ENCODE measurements around the gene RITA1. TPM values are rescaled to one million over a fixed set of nuclear protein-coding genes. Genes with fewer than 3 reads are reported as not detected.

The RITA1 gene
- total and polyA plus RNA-seq, 8 donors, result 4.1 to 19.2 (median 9.9) TPM

DNA sequence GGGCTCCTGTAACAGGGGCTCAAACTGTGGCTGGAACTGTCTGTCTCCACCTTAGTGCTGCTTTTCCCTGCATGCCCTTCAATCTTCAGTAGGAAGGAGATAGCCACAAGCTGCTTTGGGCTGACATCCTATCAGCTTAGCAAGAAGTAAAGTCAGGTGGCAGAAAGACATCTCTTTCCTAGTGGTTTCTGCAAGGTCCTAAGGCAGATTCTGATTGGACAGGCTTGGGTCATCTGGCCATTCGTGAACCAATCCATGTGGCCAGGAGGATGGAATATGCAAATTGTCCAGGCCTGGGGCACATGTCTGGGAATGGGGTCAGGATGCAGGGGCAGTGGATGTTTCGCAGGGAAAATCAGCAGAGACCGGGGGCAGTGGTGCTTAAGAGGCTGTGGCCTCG is 5.2 kb downstream of the RITA1 start:
- intact Hi-C loops (cut with DNase I; ENCODE audit: low total_unique reads), result no loop called here
- WGBS, 5 donors, result 92 to 98% (median 93%) methylated on average over 4 of the region's 4 CpGs

DNA sequence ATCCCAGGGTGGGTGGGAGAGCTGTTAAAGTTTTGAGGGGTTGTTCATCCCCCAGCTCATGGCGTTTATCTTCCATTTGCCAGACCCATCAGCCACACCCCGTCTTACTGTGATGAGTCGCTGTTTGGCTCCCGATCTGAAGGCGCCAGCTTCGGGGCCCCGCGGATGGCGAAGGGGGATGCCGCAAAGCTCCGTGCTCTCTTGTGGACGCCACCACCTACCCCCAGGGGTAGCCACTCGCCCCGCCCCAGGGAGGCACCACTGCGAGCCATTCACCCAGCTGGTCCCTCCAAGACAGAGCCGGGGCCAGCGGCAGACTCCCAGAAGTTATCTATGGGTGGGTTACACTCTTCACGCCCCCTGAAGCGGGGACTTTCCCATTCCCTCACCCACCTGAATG is 5.7 kb downstream of the RITA1 start:
- intact Hi-C loops (cut with DNase I; ENCODE audit: low total_unique reads), result no loop called here
- Histone ChIP-seq H3K9me3 (no peaks in the 10 kb centered on the region), H3K4me1 (peaks cover 9 to 34% (median 18%) of the 10 kb centered on the region in 4 donors), H3K27ac (no peak overlapping the region), H3K4me3 (no peak overlapping the region), H3K27me3 (no peaks in the 10 kb centered on the region), H3K36me3 (peaks cover 17 to 41% (median 38%) of the 10 kb centered on the region in 4 donors)
- no peak for DNase-seq
- TF ChIP-seq POLR2A (IDR thresholded peaks at IDR 0.05) (no peak), POLR2AphosphoS5 (IDR thresholded peaks at IDR 0.05) (no peak), EP300 (IDR thresholded peaks at IDR 0.05) (no peak)
- TF ChIP-seq, protein P1, sequence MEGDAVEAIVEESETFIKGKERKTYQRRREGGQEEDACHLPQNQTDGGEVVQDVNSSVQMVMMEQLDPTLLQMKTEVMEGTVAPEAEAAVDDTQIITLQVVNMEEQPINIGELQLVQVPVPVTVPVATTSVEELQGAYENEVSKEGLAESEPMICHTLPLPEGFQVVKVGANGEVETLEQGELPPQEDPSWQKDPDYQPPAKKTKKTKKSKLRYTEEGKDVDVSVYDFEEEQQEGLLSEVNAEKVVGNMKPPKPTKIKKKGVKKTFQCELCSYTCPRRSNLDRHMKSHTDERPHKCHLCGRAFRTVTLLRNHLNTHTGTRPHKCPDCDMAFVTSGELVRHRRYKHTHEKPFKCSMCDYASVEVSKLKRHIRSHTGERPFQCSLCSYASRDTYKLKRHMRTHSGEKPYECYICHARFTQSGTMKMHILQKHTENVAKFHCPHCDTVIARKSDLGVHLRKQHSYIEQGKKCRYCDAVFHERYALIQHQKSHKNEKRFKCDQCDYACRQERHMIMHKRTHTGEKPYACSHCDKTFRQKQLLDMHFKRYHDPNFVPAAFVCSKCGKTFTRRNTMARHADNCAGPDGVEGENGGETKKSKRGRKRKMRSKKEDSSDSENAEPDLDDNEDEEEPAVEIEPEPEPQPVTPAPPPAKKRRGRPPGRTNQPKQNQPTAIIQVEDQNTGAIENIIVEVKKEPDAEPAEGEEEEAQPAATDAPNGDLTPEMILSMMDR (IDR thresholded peaks at IDR 0.05), result no peak
- WGBS, 5 donors, result 90 to 94% (median 93%) methylated on average over 18 to 19 of the region's 19 CpGs

More for the DNA sequence above, 5.2 kb downstream of the RITA1 start:
- no peak for DNase-seq
- no peaks in the 10 kb centered on the region for H3K9me3 ChIP-seq
- peaks cover 17 to 41% (median 38%) of the 10 kb centered on the region in 4 donors for H3K36me3 ChIP-seq
- H3K27me3 ChIP-seq, result no peaks in the 10 kb centered on the region
- peaks cover 13 to 39% (median 21%) of the 10 kb centered on the region in 4 donors for H3K4me1 ChIP-seq
- H3K4me3 ChIP-seq, result no peak overlapping the region
- H3K27ac ChIP-seq, result no peak overlapping the region
- TF ChIP-seq POLR2AphosphoS5 (IDR thresholded peaks at IDR 0.05) (no peak), EP300 (IDR thresholded peaks at IDR 0.05) (no peak), POLR2A (IDR thresholded peaks at IDR 0.05) (no peak)
- TF ChIP-seq, protein P1 (IDR thresholded peaks at IDR 0.05), result no peak

DNA sequence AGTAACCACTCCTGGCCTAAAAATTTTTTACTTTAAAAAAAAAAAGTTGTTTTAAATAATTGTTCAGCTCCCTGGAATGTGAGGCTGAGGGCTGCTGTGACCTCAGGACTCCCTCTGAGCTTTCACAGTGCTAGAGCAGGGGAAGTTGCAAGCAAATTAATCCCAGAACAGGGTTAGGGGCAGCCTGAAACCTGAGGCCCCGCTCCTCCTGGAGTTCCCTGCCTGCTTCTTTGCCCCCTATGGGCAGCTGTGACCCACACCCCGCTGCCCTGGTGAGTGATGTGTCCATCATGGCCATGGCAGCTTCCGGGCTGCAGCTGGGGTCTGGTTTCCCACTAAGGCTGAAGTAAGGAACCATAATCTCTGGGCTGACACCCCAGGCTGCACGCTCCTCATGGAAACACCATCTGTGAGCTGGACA is 9.5 kb downstream of the RITA1 start:
- Histone ChIP-seq H3K4me1 (peaks cover 0 to 19% (median 5%) of the 10 kb centered on the region in 4 donors), H3K36me3 (peaks cover 17 to 31% (median 28%) of the 10 kb centered on the region in 4 donors), H3K27me3 (no peaks in the 10 kb centered on the region), H3K4me3 (no peak overlapping the region), H3K9me3 (no peaks in the 10 kb centered on the region), H3K27ac (peak overlapping the region in 1 of 5 donors; percentile 6)
- intact Hi-C loops (cut with DNase I; ENCODE audit: low total_unique reads), result no loop called here
- TF ChIP-seq, protein P1 (IDR thresholded peaks at IDR 0.05), result no peak
- TF ChIP-seq POLR2A (IDR thresholded peaks at IDR 0.05) (no peak), EP300 (IDR thresholded peaks at IDR 0.05) (no peak), POLR2AphosphoS5 (IDR thresholded peaks at IDR 0.05) (no peak)
- 69 to 88% (median 80%) methylated on average over 4 of the region's 4 CpGs for whole genome bisulfite sequencing, 5 donors
- DNase-seq, result no peak

DNA sequence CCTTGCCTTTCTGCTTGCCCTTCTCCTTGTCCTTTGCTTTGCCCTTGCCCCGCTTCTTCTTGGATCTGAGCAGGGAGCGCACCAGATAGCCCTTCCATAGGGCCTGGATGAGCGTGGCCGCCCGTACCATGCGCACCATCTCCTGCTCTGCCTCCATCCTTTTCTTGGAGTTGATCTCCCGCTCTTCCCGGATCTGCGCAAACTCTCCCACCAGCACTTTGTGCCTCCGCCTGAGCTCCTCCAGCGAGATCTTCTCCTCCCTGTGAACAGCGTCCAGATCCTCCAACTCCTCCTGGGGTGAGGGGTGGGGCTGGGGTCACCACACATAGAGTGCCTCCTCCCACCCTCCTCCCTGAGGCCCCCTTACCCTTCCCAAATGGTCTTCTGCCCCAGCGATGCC is 10.1 kb downstream of the RITA1 start:
- peaks cover 0 to 19% (median 5%) of the 10 kb centered on the region in 4 donors for H3K4me1 ChIP-seq
- TF ChIP-seq EP300 (IDR thresholded peaks at IDR 0.05), result no peak
- WGBS, 5 donors, result 89 to 95% (median 91%) methylated on average over 13 of the region's 13 CpGs
- H3K27ac ChIP-seq, result no peak overlapping the region
- peaks cover 15 to 25% (median 22%) of the 10 kb centered on the region in 4 donors for H3K36me3 ChIP-seq
- H3K27me3 ChIP-seq, result no peaks in the 10 kb centered on the region
- intact Hi-C loops (cut with DNase I; ENCODE audit: low total_unique reads), result no loop called here
- H3K4me3 ChIP-seq, result no peak overlapping the region
- no peaks in the 10 kb centered on the region for H3K9me3 ChIP-seq
- DNase-seq, result no peak

DNA sequence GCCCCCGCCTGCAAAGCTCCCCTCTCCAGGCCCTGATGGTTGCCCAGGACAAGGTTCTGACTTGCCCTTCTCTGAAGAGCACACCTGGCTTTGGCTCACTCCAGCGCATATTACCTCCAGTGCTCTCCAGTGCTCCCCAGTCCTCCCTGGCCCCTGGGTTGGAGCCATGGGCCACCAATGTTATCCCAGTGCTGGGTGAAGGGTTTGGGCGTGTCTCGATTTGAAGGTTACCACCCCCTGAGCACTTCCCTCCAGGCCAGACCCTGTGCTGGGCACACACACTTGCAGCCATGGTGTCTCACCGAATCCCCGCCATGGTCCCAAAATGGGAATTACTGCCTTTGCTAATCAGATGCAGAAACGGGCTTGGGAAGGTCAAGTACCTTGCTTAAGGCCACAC is 11.1 kb downstream of the RITA1 start:
- Histone ChIP-seq H3K9me3 (no peaks in the 10 kb centered on the region), H3K36me3 (peaks cover 5 to 15% (median 12%) of the 10 kb centered on the region in 4 donors), H3K4me1 (peaks cover 0 to 19% (median 5%) of the 10 kb centered on the region in 4 donors), H3K4me3 (no peak overlapping the region), H3K27ac (no peak overlapping the region), H3K27me3 (no peaks in the 10 kb centered on the region)
- intact Hi-C loops (cut with DNase I; ENCODE audit: low total_unique reads), result no loop called here
- DNase-seq, result no peak
- whole genome bisulfite sequencing, 5 donors, result 57 to 88% (median 75%) methylated on average over 4 to 7 of the region's 7 CpGs
- TF ChIP-seq POLR2AphosphoS5 (IDR thresholded peaks at IDR 0.05) (no peak), POLR2A (IDR thresholded peaks at IDR 0.05) (no peak), EP300 (IDR thresholded peaks at IDR 0.05) (no peak)
- TF ChIP-seq, protein P1 (IDR thresholded peaks at IDR 0.05), result no peak
